ENCODE data around the gene OR6C68. TPM values are rescaled to one million over a fixed set of nuclear protein-coding genes. Genes with fewer than 3 reads are reported as not detected.
"Not testable (repeated sequence)": the region's sequence is repeated elsewhere in the genome, so short reads cannot be mapped to it uniquely, and the experiment has no call there.

The OR6C68 gene
- not detected in 2 replicates for total RNA-seq (2014; rRNA removed; shearing (Covaris generic))

- Histone ChIP-seq H3K36me3 (no peaks in the 10 kb centered on the region), H3K27me3 (no peaks in the 10 kb centered on the region), H3K4me3 (no peak within 1 kb of the TSS), H3K9me3 (replicated peaks) (no peaks in the 10 kb centered on the region), H3K27ac (no peak within 1 kb of the TSS), H3K4me1 (no peaks in the 10 kb centered on the region)
- no peak for DNase-seq
Observed at GRCh38 chr12:55492078-55492477, at the start of gene OR6C68. Gene OR6C68 (plus strand): TSS chr12:55492378. CDS start chr12:55492378, 0 bp downstream.

GRCh38 chr12:55443776-55444175 is 48.4 kb upstream of the OR6C68 start, which contains the start of gene OR6C2:
Gene OR6C2 (plus strand): TSS chr12:55444076. CDS start chr12:55452214, 8,138 bp downstream.
- no peak for DNase-seq
- Histone ChIP-seq H3K4me1 (no peaks in the 10 kb centered on the region), H3K27me3 (no peaks in the 10 kb centered on the region), H3K9me3 (replicated peaks) (no peaks in the 10 kb centered on the region), H3K36me3 (no peaks in the 10 kb centered on the region), H3K4me3 (no peak within 1 kb of the TSS), H3K27ac (no peak within 1 kb of the TSS)

- H3K4me3 ChIP-seq: no peak overlapping the region
- H3K9me3 ChIP-seq (replicated peaks): no peaks in the 10 kb centered on the region
- no peak for DNase-seq
- H3K36me3 ChIP-seq: no peaks in the 10 kb centered on the region
- no peaks in the 10 kb centered on the region for H3K27me3 ChIP-seq
- no peaks in the 10 kb centered on the region for H3K4me1 ChIP-seq
- H3K27ac ChIP-seq: no peak overlapping the region
Observed at GRCh38 chr12:55445357-55445756, 46.8 kb upstream of the OR6C68 start.

GRCh38 chr12:55446326-55446725 is 45.9 kb upstream of the OR6C68 start:
- no peaks in the 10 kb centered on the region for H3K9me3 ChIP-seq (replicated peaks)
- no peaks in the 10 kb centered on the region for H3K4me1 ChIP-seq
- H3K27ac ChIP-seq: no peak overlapping the region
- no peak for DNase-seq
- H3K36me3 ChIP-seq: no peaks in the 10 kb centered on the region
- H3K27me3 ChIP-seq: no peaks in the 10 kb centered on the region
- no peak overlapping the region for H3K4me3 ChIP-seq

- H3K27me3 ChIP-seq: no peaks in the 10 kb centered on the region
Observed at GRCh38 chr12:55448825-55449224, 43.4 kb upstream of the OR6C68 start.

GRCh38 chr12:55464926-55465325 is 27.3 kb upstream of the OR6C68 start:
- not testable (repeated sequence) for H3K27me3 ChIP-seq; DNase-seq; H3K4me1 ChIP-seq; H3K9me3 ChIP-seq (replicated peaks); H3K4me3 ChIP-seq; H3K36me3 ChIP-seq; H3K27ac ChIP-seq

More at GRCh38 chr12:55448825-55449224, 43.4 kb upstream of the OR6C68 start:
- H3K27ac ChIP-seq: no peak overlapping the region
- H3K4me1 ChIP-seq: no peaks in the 10 kb centered on the region
- no peak overlapping the region for H3K4me3 ChIP-seq
- no peaks in the 10 kb centered on the region for H3K9me3 ChIP-seq (replicated peaks)
- H3K36me3 ChIP-seq: no peaks in the 10 kb centered on the region
- no peak for DNase-seq

GRCh38 chr12:55467836-55468235 is 24.3 kb upstream of the OR6C68 start:
- no peak overlapping the region for H3K4me3 ChIP-seq
- no peaks in the 10 kb centered on the region for H3K4me1 ChIP-seq
- H3K27ac ChIP-seq: no peak overlapping the region
- no peak for DNase-seq
- no peaks in the 10 kb centered on the region for H3K9me3 ChIP-seq (replicated peaks)
- H3K27me3 ChIP-seq: no peaks in the 10 kb centered on the region
- no peaks in the 10 kb centered on the region for H3K36me3 ChIP-seq

GRCh38 chr12:55469291-55469690 is 22.9 kb upstream of the OR6C68 start:
- H3K4me3 ChIP-seq: no peak overlapping the region
- H3K27me3 ChIP-seq: no peaks in the 10 kb centered on the region
- no peak for DNase-seq
- H3K36me3 ChIP-seq: no peaks in the 10 kb centered on the region
- H3K4me1 ChIP-seq: no peaks in the 10 kb centered on the region
- no peaks in the 10 kb centered on the region for H3K9me3 ChIP-seq (replicated peaks)
- H3K27ac ChIP-seq: no peak overlapping the region

- H3K4me1 ChIP-seq: no peaks in the 10 kb centered on the region
- peak; percentile 31 to 50 for DNase-seq
- no peak within 1 kb of the TSS for H3K27ac ChIP-seq
- H3K27me3 ChIP-seq: no peaks in the 10 kb centered on the region
- H3K4me3 ChIP-seq: no peak within 1 kb of the TSS
- no peaks in the 10 kb centered on the region for H3K9me3 ChIP-seq (replicated peaks)
- no peaks in the 10 kb centered on the region for H3K36me3 ChIP-seq
Observed at GRCh38 chr12:55470088-55470829, 21.9 kb upstream of the OR6C68 start, which contains the start of gene OR6C70. Gene OR6C70 (minus strand): TSS chr12:55470138. CDS start chr12:55470138, 0 bp downstream.

- H3K4me1 ChIP-seq: no peaks in the 10 kb centered on the region
- no peaks in the 10 kb centered on the region for H3K36me3 ChIP-seq
- H3K4me3 ChIP-seq: no peak overlapping the region
- H3K27ac ChIP-seq: no peak overlapping the region
- DNase-seq: no peak
- H3K9me3 ChIP-seq (replicated peaks): no peaks in the 10 kb centered on the region
- H3K27me3 ChIP-seq: no peaks in the 10 kb centered on the region
Observed at GRCh38 chr12:55472264-55472663, 19.9 kb upstream of the OR6C68 start.

- not testable (repeated sequence) for DNase-seq; H3K4me3 ChIP-seq; H3K36me3 ChIP-seq; H3K4me1 ChIP-seq; H3K9me3 ChIP-seq (replicated peaks); H3K27me3 ChIP-seq; H3K27ac ChIP-seq
Observed at GRCh38 chr12:55479136-55479535, 13.0 kb upstream of the OR6C68 start.

GRCh38 chr12:55484284-55484683 is 7.9 kb upstream of the OR6C68 start:
- not testable (repeated sequence) for H3K27ac ChIP-seq; H3K9me3 ChIP-seq (replicated peaks); H3K4me3 ChIP-seq; H3K4me1 ChIP-seq; DNase-seq; H3K36me3 ChIP-seq; H3K27me3 ChIP-seq

- H3K4me3 ChIP-seq: no peak overlapping the region
- DNase-seq: no peak
- H3K36me3 ChIP-seq: no peaks in the 10 kb centered on the region
- H3K4me1 ChIP-seq: peaks cover 4% of the 10 kb centered on the region; the same call in 1 of the 2 replicates
- H3K27me3 ChIP-seq: no peaks in the 10 kb centered on the region
- no peaks in the 10 kb centered on the region for H3K9me3 ChIP-seq (replicated peaks)
- no peak overlapping the region for H3K27ac ChIP-seq
Observed at GRCh38 chr12:55495490-55495889, 3.3 kb downstream of the OR6C68 start.

GRCh38 chr12:55499231-55499630 is 7.1 kb downstream of the OR6C68 start:
- Histone ChIP-seq H3K4me3 (no peak overlapping the region), H3K4me1 (peaks cover 4% of the 10 kb centered on the region; the same call in 1 of the 2 replicates), H3K9me3 (replicated peaks) (no peaks in the 10 kb centered on the region), H3K27ac (peak overlapping the region; percentile 46; the same call in 1 of the 2 replicates), H3K27me3 (no peaks in the 10 kb centered on the region), H3K36me3 (no peaks in the 10 kb centered on the region)
- peak in 1 of 2 experiments; percentile 7 for DNase-seq

GRCh38 chr12:55499810-55500252 is 7.7 kb downstream of the OR6C68 start:
- Histone ChIP-seq H3K27ac (peak overlapping the region; percentile 46; the same call in 1 of the 2 replicates), H3K4me1 (peaks cover 4% of the 10 kb centered on the region; the same call in 1 of the 2 replicates), H3K4me3 (no peak overlapping the region), H3K36me3 (no peaks in the 10 kb centered on the region), H3K27me3 (no peaks in the 10 kb centered on the region), H3K9me3 (replicated peaks) (no peaks in the 10 kb centered on the region)
- peak; percentile 30 to 59 for DNase-seq

Measured in SJCRH30 (cell line).